ENCODE results near the gene TRPC1.
A peak's percentile ranks its signal among the peaks of the same experiment; 100 is the strongest.

TRPC1 gene

GRCh38 chr3:142846779-142847577 is 123.1 kb downstream of the TRPC1 start:
- H3K9me3 Mint-ChIP-seq = no peaks in the 10 kb centered on the region
- H3K4me1 Mint-ChIP-seq = peaks cover 9% of the 10 kb centered on the region
- no peak overlapping the region for H3K4me3 Mint-ChIP-seq
- H3K27me3 Mint-ChIP-seq (ENCODE audit: low read depth) = no peaks in the 10 kb centered on the region
- no peak for TF ChIP-seq CTCF (IDR thresholded peaks at IDR 0.05; ENCODE audit: unreplicated experiment in 3 of 3)
- H3K27ac Mint-ChIP-seq = peak overlapping the region in 2 of 3 experiments; percentile 32 to 70
- no peaks in the 10 kb centered on the region for H3K36me3 Mint-ChIP-seq (ENCODE audit: low read depth)

- no peak overlapping the region for H3K4me3 Mint-ChIP-seq
- no peaks in the 10 kb centered on the region for H3K9me3 Mint-ChIP-seq
- no peaks in the 10 kb centered on the region for H3K27me3 Mint-ChIP-seq (ENCODE audit: low read depth)
- H3K27ac Mint-ChIP-seq = no peak overlapping the region
- no peaks in the 10 kb centered on the region for H3K36me3 Mint-ChIP-seq (ENCODE audit: low read depth)
- H3K4me1 Mint-ChIP-seq = peaks cover 20% of the 10 kb centered on the region
- no peak for TF ChIP-seq CTCF (IDR thresholded peaks at IDR 0.05; ENCODE audit: unreplicated experiment in 3 of 3)
Measured at GRCh38 chr3:142849148-142849547, 125.3 kb downstream of the TRPC1 start.

- no peak for TF ChIP-seq CTCF (IDR thresholded peaks at IDR 0.05; ENCODE audit: unreplicated experiment in 3 of 3)
- H3K9me3 Mint-ChIP-seq = no peaks in the 10 kb centered on the region
- no peaks in the 10 kb centered on the region for H3K36me3 Mint-ChIP-seq (ENCODE audit: low read depth)
- H3K27me3 Mint-ChIP-seq (ENCODE audit: low read depth) = no peaks in the 10 kb centered on the region
- H3K4me3 Mint-ChIP-seq = no peak overlapping the region
- H3K4me1 Mint-ChIP-seq = peaks cover 26% of the 10 kb centered on the region
- H3K27ac Mint-ChIP-seq = no peak overlapping the region
Measured at GRCh38 chr3:142850395-142851023, 126.7 kb downstream of the TRPC1 start.

GRCh38 chr3:142852009-142852408 is 128.2 kb downstream of the TRPC1 start:
- no peak for TF ChIP-seq CTCF (IDR thresholded peaks at IDR 0.05; ENCODE audit: unreplicated experiment in 3 of 3)
- no peak overlapping the region for H3K27ac Mint-ChIP-seq
- peaks cover 22% of the 10 kb centered on the region for H3K4me1 Mint-ChIP-seq
- H3K4me3 Mint-ChIP-seq = no peak overlapping the region
- H3K9me3 Mint-ChIP-seq = no peaks in the 10 kb centered on the region
- no peaks in the 10 kb centered on the region for H3K27me3 Mint-ChIP-seq (ENCODE audit: low read depth)
- H3K36me3 Mint-ChIP-seq (ENCODE audit: low read depth) = no peaks in the 10 kb centered on the region

GRCh38 chr3:142853270-142854168 is 129.7 kb downstream of the TRPC1 start:
- Mint-ChIP-seq H3K4me1 (peaks cover 18% of the 10 kb centered on the region), H3K27ac (peak overlapping the region; percentile 94 to 97 (median 96)), H3K36me3 (ENCODE audit: low read depth) (no peaks in the 10 kb centered on the region), H3K27me3 (ENCODE audit: low read depth) (no peaks in the 10 kb centered on the region), H3K9me3 (no peaks in the 10 kb centered on the region), H3K4me3 (no peak overlapping the region)
- no peak for TF ChIP-seq CTCF (IDR thresholded peaks at IDR 0.05; ENCODE audit: unreplicated experiment in 3 of 3)

Measured in nephron (organoid).